Measurements from ENCODE around the gene RGS9. TPM values are rescaled to one million over a fixed set of nuclear protein-coding genes. Genes with fewer than 3 reads are reported as not detected.

Gene RGS9
- total and polyA plus RNA-seq, 5 experiments from 2014 or later = 0.25 to 6.3 (median 0.49) TPM; not detected in 2

DNA sequence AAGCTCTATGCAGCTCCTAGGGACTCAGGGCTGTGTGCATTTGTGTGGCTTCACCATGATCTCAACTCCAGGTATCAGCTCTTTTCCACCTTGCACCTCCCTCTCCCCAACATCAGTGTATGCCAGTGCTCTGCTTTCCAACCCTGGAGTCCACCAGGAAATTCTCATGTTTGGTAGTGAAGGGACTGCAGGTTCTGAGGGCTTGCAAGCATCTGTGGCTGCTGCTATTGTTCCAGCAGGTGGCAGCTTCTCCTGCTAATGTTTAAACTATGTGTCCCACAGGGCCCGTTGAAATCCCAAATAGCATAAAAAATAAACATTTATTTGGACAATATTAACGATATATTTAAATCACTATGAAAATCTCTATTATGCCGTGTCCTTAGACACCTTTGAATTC is 82.0 kb downstream of the RGS9 start:
- ATAC-seq (no peak), DNase-seq (no peak)
- POLR2A ChIA-PET = no interaction called here
- Mint-ChIP-seq H3K27ac (no peak overlapping the region), H3K4me1 (peaks cover 0 to 6% (median 0%) of the 10 kb centered on the region in 4 donors), H3K9me3 (peaks cover 0 to 2% (median 0%) of the 10 kb centered on the region in 9 donors), H3K36me3 (no peaks in the 10 kb centered on the region), H3K4me3 (no peak overlapping the region), H3K27me3 (peaks cover 11 to 33% (median 22%) of the 10 kb centered on the region in 5 donors)

DNA sequence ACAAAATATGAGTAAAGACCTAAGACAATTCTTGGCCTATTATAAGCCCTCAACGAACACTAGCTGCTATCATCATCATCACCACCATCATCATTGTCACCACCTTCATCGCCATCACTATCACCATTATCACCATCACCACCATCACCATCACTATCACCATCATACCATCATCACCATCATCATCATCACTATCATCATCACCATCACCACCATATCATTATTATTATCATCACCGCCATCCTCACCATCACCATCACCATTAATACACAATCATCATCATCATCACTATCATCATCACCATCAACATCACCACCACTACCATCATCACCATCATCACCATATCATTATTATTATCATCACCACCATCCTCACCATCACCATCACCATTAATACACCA is 82.5 kb downstream of the RGS9 start:
- POLR2A ChIA-PET = no interaction called here
- H3K27me3 Mint-ChIP-seq = peaks cover 9 to 27% (median 18%) of the 10 kb centered on the region in 5 donors
- H3K4me1 Mint-ChIP-seq = peaks cover 0 to 6% (median 0%) of the 10 kb centered on the region in 4 donors
- DNase-seq = no peak
- no peaks in the 10 kb centered on the region for H3K9me3 Mint-ChIP-seq
- ATAC-seq = no peak
- no peaks in the 10 kb centered on the region for H3K36me3 Mint-ChIP-seq
- no peak overlapping the region for H3K27ac Mint-ChIP-seq
- H3K4me3 Mint-ChIP-seq = no peak overlapping the region

GRCh38 chr17:65220732-65221131 is 83.6 kb downstream of the RGS9 start:
- Mint-ChIP-seq H3K9me3 (no peaks in the 10 kb centered on the region), H3K4me3 (no peak overlapping the region), H3K27ac (no peak overlapping the region), H3K36me3 (no peaks in the 10 kb centered on the region), H3K4me1 (peaks cover 0 to 2% (median 0%) of the 10 kb centered on the region in 4 donors), H3K27me3 (peaks cover 5 to 20% (median 13%) of the 10 kb centered on the region in 5 donors)
- POLR2A ChIA-PET = no interaction called here
- no peak for DNase-seq
- no peak for ATAC-seq

DNA sequence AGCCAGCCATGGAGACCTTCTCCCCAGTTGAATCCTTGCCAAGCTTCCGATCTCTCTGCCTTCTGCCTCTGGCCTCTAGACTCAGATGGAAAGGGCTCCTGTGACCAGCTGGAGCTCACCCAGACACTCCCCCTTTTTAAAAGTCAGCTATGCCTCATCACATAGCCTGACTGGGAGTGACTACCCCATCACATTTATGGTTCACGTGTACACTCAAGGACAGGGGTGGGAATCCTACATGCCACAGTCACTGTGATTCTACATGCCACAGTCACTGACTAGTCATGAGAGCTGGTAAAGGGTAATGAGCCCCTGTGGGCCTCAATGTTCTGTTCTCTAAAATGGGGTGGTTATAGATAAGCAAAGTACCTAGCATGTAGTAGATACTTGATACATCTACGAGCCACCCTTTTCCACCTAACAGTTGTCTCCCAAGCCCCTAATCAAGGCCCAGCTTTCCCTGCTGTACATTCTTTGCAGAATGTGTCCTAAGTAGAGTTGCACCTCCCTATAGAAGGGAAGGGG is 85.1 kb downstream of the RGS9 start:
- ATAC-seq (no peak), DNase-seq (no peak)
- Mint-ChIP-seq H3K27me3 (peaks cover 2 to 20% (median 13%) of the 10 kb centered on the region in 5 donors), H3K36me3 (no peaks in the 10 kb centered on the region), H3K27ac (no peak overlapping the region), H3K4me1 (peaks cover 0 to 2% (median 0%) of the 10 kb centered on the region in 4 donors), H3K9me3 (no peaks in the 10 kb centered on the region), H3K4me3 (no peak overlapping the region)
- POLR2A ChIA-PET = no interaction called here

DNA sequence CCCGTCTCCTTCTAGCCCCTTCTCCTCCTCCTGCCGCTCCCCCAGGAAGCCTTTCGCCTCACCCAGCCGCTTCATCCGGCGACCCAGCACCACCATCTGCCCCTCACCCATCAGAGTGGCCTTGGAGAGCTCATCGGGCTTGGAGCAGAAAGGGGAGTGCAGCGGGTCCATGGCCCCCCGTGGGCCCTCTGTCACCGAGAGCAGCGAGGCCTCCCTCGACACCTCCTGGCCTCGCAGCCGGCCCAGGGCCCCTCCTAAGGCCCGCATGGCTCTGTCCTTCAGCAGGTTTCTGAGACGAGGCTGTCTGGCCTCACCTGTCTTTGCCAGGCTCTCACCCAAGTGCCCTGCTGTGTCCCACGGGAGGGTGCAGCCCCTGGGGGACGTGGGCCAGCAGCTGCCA is 87.9 kb downstream of the RGS9 start:
- ATAC-seq (no peak), DNase-seq (no peak)
- no peak overlapping the region for H3K27ac Mint-ChIP-seq
- POLR2A ChIA-PET = interaction anchor here (0.5 kb wide), 1 partner anchor 182 kb away, joined by 3 read pairs; no protein-coding TSS in a partner anchor
- H3K9me3 Mint-ChIP-seq = no peaks in the 10 kb centered on the region
- peaks cover 11 to 21% (median 19%) of the 10 kb centered on the region in 4 donors for H3K4me1 Mint-ChIP-seq
- no peak overlapping the region for H3K4me3 Mint-ChIP-seq
- peaks cover 4 to 21% (median 8%) of the 10 kb centered on the region in 5 donors for H3K27me3 Mint-ChIP-seq
- H3K36me3 Mint-ChIP-seq = no peaks in the 10 kb centered on the region

DNA sequence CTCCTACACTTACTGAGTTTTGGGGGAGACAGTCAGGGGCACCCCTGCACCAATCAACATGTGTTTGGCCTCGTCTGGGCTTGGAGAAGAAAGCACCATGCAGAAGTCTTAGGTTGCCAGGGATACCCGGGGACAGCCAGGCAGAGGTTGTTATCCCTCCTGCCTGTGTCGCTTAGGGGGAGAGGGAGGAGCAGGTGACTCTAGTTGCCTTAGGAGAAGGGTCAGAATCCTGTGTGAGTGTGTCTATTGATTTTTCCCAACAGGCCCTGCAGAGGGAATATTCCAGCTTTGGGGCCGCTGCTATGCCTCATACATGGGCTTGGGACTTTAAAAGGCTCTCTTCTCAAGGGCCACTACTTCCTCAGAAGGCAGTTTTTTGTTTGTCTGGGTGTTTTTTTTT is 89.1 kb downstream of the RGS9 start:
- H3K4me1 Mint-ChIP-seq = peaks cover 11 to 23% (median 20%) of the 10 kb centered on the region in 4 donors
- H3K27ac Mint-ChIP-seq = peak overlapping the region in 1 of 10 donors; percentile 74
- H3K36me3 Mint-ChIP-seq = no peaks in the 10 kb centered on the region
- POLR2A ChIA-PET = no interaction called here
- ATAC-seq (no peak), DNase-seq (no peak)
- H3K27me3 Mint-ChIP-seq = peaks cover 4 to 23% (median 8%) of the 10 kb centered on the region in 5 donors
- H3K9me3 Mint-ChIP-seq = no peaks in the 10 kb centered on the region
- no peak overlapping the region for H3K4me3 Mint-ChIP-seq

DNA sequence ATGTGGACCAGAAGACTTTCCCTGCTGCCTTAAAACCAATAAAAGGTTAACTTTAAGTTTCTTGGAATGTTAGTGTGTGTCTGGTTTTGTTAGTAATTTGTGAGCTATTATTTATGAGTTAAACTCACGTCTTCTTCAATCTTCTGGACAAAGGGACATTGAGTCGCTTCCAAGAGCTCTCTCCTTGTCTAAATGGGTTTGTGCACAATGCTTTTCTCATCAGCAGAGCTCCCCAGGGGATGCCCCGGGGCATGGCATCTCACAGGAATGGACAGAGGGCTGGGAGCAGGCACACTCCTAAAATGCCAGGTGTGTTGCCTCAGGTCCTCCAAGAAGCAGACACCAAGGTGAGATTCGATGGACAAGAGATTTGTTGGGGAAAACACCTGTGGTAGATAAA is 90.5 kb downstream of the RGS9 start:
- DNase-seq (no peak), ATAC-seq (no peak)
- Mint-ChIP-seq H3K4me3 (no peak overlapping the region), H3K27ac (no peak overlapping the region), H3K27me3 (peaks cover 6 to 36% (median 11%) of the 10 kb centered on the region in 5 donors), H3K36me3 (no peaks in the 10 kb centered on the region), H3K4me1 (peaks cover 11 to 25% (median 22%) of the 10 kb centered on the region in 4 donors), H3K9me3 (no peaks in the 10 kb centered on the region)
- POLR2A ChIA-PET = interaction anchor here (0.6 kb wide), 1 partner anchor 427 kb away, joined by 7 read pairs; no protein-coding TSS in a partner anchor

DNA sequence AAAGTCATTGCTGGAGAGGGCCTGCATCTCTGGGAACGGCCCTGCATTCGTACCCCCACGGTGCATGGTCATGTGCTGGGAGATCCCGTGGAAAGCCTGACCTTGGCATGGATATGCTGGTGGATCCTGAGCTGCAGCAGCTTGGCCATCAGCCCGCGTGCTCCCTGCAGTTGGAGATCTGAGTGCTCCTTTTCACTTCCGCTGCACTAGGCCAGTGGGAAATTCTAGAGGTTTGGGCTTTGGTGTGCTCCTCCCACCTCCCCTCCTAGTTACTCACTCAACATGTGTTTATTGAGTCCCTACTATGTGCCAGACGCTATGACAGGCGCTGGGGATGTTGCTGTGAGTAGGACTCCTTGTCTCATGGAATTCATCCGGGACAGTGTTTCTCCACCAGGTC is 91.1 kb downstream of the RGS9 start:
- DNase-seq (no peak), ATAC-seq (no peak)
- H3K4me3 Mint-ChIP-seq = peak overlapping the region in 9 of 10 donors; percentile 30 to 75 (median 70)
- no peaks in the 10 kb centered on the region for H3K9me3 Mint-ChIP-seq
- peaks cover 11 to 25% (median 22%) of the 10 kb centered on the region in 4 donors for H3K4me1 Mint-ChIP-seq
- peaks cover 6 to 40% (median 15%) of the 10 kb centered on the region in 5 donors for H3K27me3 Mint-ChIP-seq
- peak overlapping the region in 1 of 10 donors; percentile 3 for H3K27ac Mint-ChIP-seq
- POLR2A ChIA-PET = no interaction called here
- no peaks in the 10 kb centered on the region for H3K36me3 Mint-ChIP-seq

GRCh38 chr17:65228734-65229620 is 91.8 kb downstream of the RGS9 start:
- Mint-ChIP-seq H3K4me3 (peak overlapping the region; percentile 20 to 75 (median 66)), H3K27ac (peak overlapping the region in 4 of 10 donors; percentile 3 to 50 (median 29)), H3K9me3 (no peaks in the 10 kb centered on the region), H3K27me3 (peaks cover 6 to 40% (median 15%) of the 10 kb centered on the region in 5 donors), H3K36me3 (no peaks in the 10 kb centered on the region), H3K4me1 (peaks cover 11 to 25% (median 22%) of the 10 kb centered on the region in 4 donors)
- POLR2A ChIA-PET = no interaction called here
- DNase-seq = peak in 6 of 10 donors; percentile 1 to 38 (median 21)
- ATAC-seq = peak; percentile 54 to 67

DNA sequence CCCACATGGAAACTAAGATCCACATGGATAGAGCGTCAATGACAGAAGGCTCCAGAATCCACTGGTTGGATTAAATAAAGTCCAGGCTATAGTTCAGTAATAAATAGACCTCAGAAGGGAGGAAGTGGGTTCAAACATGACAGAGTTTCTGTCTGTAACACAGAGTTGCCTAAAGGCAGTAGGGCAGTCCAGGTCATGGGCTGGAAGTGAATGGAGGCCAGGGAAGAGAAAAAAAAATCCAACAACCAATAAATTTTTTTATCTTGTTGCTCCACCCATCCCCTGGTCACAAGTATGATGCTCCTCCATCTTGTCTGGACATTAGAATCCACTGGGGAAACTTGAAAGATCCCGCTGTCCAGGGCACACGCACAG is 92.4 kb downstream of the RGS9 start:
- Mint-ChIP-seq H3K4me1 (peaks cover 11 to 25% (median 22%) of the 10 kb centered on the region in 4 donors), H3K36me3 (no peaks in the 10 kb centered on the region), H3K27ac (peak overlapping the region in 1 of 10 donors; percentile 20), H3K27me3 (peaks cover 6 to 40% (median 15%) of the 10 kb centered on the region in 5 donors), H3K9me3 (no peaks in the 10 kb centered on the region), H3K4me3 (no peak overlapping the region)
- DNase-seq (no peak), ATAC-seq (no peak)
- POLR2A ChIA-PET = no interaction called here

DNA sequence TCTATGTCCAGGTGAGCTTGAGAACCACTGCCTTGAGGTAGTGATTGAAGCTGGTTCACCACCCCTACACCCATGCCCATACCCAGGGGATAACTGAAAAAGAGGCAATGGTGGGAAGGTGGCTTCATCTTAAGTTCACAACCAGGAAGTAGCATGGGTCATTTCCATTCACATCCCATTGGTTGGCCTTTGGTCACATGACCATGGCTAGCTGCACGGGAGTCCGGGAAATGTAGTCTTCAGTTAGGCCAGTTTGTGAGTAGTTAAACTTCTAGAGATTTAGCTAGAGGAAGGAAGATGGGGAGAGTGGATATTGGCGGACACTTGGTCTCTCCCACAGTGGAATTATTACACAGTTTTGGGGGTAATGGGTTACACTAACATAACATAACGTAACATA is 92.9 kb downstream of the RGS9 start:
- Mint-ChIP-seq H3K9me3 (no peaks in the 10 kb centered on the region), H3K4me3 (no peak overlapping the region), H3K36me3 (no peaks in the 10 kb centered on the region), H3K27ac (peak overlapping the region in 1 of 10 donors; percentile 80), H3K27me3 (peaks cover 6 to 40% (median 15%) of the 10 kb centered on the region in 5 donors), H3K4me1 (peaks cover 11 to 25% (median 22%) of the 10 kb centered on the region in 4 donors)
- DNase-seq (no peak), ATAC-seq (no peak)
- POLR2A ChIA-PET = no interaction called here

DNA sequence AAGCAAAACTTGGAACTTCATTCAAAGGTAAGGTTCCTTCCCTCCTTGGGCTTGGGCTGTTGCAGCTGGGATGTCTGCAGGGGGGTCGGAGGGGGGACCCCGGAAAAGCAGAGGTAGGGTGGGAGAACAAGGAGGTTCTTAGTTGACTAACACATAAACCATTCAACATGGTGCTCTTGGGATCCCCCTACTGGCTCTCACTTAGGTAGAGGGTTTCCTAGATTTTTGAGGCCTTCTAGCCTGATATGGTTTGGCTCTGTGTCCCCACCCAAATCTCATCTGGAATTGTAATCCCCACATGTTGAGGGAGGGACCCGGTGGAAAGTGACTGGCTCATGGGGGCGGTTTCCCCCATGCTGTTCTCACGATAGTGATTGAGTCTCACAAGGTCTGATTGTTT is 93.9 kb downstream of the RGS9 start:
- H3K9me3 Mint-ChIP-seq = peaks cover 0 to 3% (median 0%) of the 10 kb centered on the region in 9 donors
- no peak for DNase-seq
- H3K4me3 Mint-ChIP-seq = peak overlapping the region in 1 of 10 donors; percentile 4
- H3K27ac Mint-ChIP-seq = no peak overlapping the region
- H3K27me3 Mint-ChIP-seq = peaks cover 6 to 36% (median 14%) of the 10 kb centered on the region in 5 donors
- POLR2A ChIA-PET = no interaction called here
- H3K4me1 Mint-ChIP-seq = peaks cover 11 to 25% (median 22%) of the 10 kb centered on the region in 4 donors
- no peak for ATAC-seq
- no peaks in the 10 kb centered on the region for H3K36me3 Mint-ChIP-seq
